HEK293 (cell line): ENCODE results near the gene FPR1.

Experiments
- CTCF ChIA-PET: fragments of 350-600 bp; formaldehyde crosslinking; extraction: SDS; loops from one replicate; lab custom pipeline; 2021; ENCODE audit warnings: antibody characterized with exemption; lab: Yijun Ruan, JAX
- POLR2A ChIA-PET: fragments of 300-600 bp; formaldehyde crosslinking; extraction: SDS; loops from one replicate; lab custom pipeline; 2020; ENCODE audit warnings: antibody characterized with exemption, inconsistent platforms; lab: Yijun Ruan, JAX
- H3K27ac ChIP-seq: fragments of 200-500 bp; sonication (Bioruptor generic); 2 replicates; pipeline ENCODE4 v1.5.1; 2014; ENCODE audit warnings: low read depth, low read length, control low read depth, inconsistent platforms; ENCODE audit errors: extremely low read depth
- H3K36me3 ChIP-seq, 2 experiments: fragments of 200-500 bp in 1 of 2; sonication (Bioruptor generic) in 1 of 2; 1 replicate in 1 of 2; 2 replicates in 1 of 2; pipeline ENCODE4 v1.5.1; 2014 to 2017; ENCODE audit warnings: inconsistent platforms in 2 of 2, low read length in 2 of 2; ENCODE audit not compliant: control insufficient read depth in 2 of 2, insufficient read depth in 1 of 2
- H3K4me1 ChIP-seq: fragments of 200-500 bp; sonication (Bioruptor generic); 2 replicates; pipeline ENCODE4 v1.5.1; 2014; ENCODE audit warnings: mild to moderate bottlenecking, low read length, inconsistent platforms; ENCODE audit not compliant: control insufficient read depth, insufficient read depth
- H3K4me3 ChIP-seq: 2 replicates; pipeline ENCODE4 v1.5.1; 2011; ENCODE audit warnings: low read depth, mild to moderate bottlenecking, control low read depth, low read length, moderate library complexity
- H3K9me3 ChIP-seq: fragments of 200-500 bp; sonication (Bioruptor generic); 2 replicates; pipeline ENCODE4 v1.5.1; 2014; ENCODE audit warnings: low read depth, low read length, inconsistent platforms; ENCODE audit not compliant: control insufficient read depth, insufficient read depth
- FEZF1 ChIP-seq: fragments of 450-650 bp; formaldehyde crosslinking; IDR thresholded peaks from 2 replicates; pipeline ENCODE4 v1.5.1; 2016; ENCODE audit warnings: missing biosample characterization, missing genetic modification characterization
- HOXA7 ChIP-seq: sonication (generic); formaldehyde crosslinking; IDR thresholded peaks from 2 replicates; pipeline ENCODE4 v1.8.1; 2022; ENCODE audit warnings: missing genetic modification reagents, borderline replicate concordance
- HOXD13 ChIP-seq: sonication (generic); formaldehyde crosslinking; IDR thresholded peaks from 2 replicates; pipeline ENCODE4 v1.8.0; 2022; ENCODE audit warnings: missing genetic modification reagents, borderline replicate concordance
- KLF16 ChIP-seq: fragments of 450-650 bp; formaldehyde crosslinking; IDR thresholded peaks from 2 replicates; pipeline ENCODE4 v1.5.1; 2017; ENCODE audit warnings: missing biosample characterization, missing genetic modification characterization
- TCF7L2 ChIP-seq: IDR thresholded peaks from 2 replicates; pipeline ENCODE4 v1.6.1; 2011; ENCODE audit warnings: low read depth, mild to moderate bottlenecking, inconsistent platforms, low read length, moderate library complexity, borderline replicate concordance
- ZFP3 ChIP-seq: fragments of 450-650 bp; formaldehyde crosslinking; IDR thresholded peaks from 2 replicates; pipeline ENCODE4 v1.5.1; 2016; ENCODE audit warnings: low read depth, missing biosample characterization, missing genetic modification characterization
- ZFP37 ChIP-seq: fragments of 450-650 bp; formaldehyde crosslinking; IDR thresholded peaks from 2 replicates; pipeline ENCODE4 v1.5.1; 2016; ENCODE audit warnings: missing biosample characterization, missing genetic modification characterization
- ZNF132 ChIP-seq: fragments of 450-650 bp; formaldehyde crosslinking; IDR thresholded peaks from 2 replicates; pipeline ENCODE4 v1.5.1; 2017; ENCODE audit warnings: missing biosample characterization, missing genetic modification characterization, borderline replicate concordance
- ZNF140 ChIP-seq: fragments of 450-650 bp; formaldehyde crosslinking; IDR thresholded peaks from 2 replicates; pipeline ENCODE4 v1.5.1; 2016; ENCODE audit warnings: missing biosample characterization, missing genetic modification characterization
- ZNF155 ChIP-seq: fragments of 450-650 bp; formaldehyde crosslinking; IDR thresholded peaks from 2 replicates; pipeline ENCODE4 v1.5.1; 2016; ENCODE audit warnings: missing biosample characterization, missing genetic modification characterization
- ZNF280C ChIP-seq: fragments of 450-650 bp; formaldehyde crosslinking; IDR thresholded peaks from 2 replicates; pipeline ENCODE4 v1.5.1; 2016; ENCODE audit warnings: missing biosample characterization, missing genetic modification characterization
- ZNF341 ChIP-seq: fragments of 450-650 bp; formaldehyde crosslinking; IDR thresholded peaks from 2 replicates; pipeline ENCODE4; 2016; ENCODE audit warnings: low read depth, missing biosample characterization, missing genetic modification characterization
- ZNF449 ChIP-seq: fragments of 450-650 bp; formaldehyde crosslinking; IDR thresholded peaks from 2 replicates; pipeline ENCODE4 v1.5.1; 2017; ENCODE audit warnings: missing biosample characterization, mild to moderate bottlenecking, missing genetic modification characterization, moderate library complexity
- ZNF488 ChIP-seq: fragments of 450-650 bp; formaldehyde crosslinking; IDR thresholded peaks from 2 replicates; pipeline ENCODE4 v1.5.1; 2016; ENCODE audit warnings: missing biosample characterization, missing genetic modification characterization
- ZNF558 ChIP-seq: fragments of 450-650 bp; formaldehyde crosslinking; IDR thresholded peaks from 2 replicates; pipeline ENCODE4 v1.5.1; 2016; ENCODE audit warnings: missing biosample characterization, missing genetic modification characterization
- ZNF596 ChIP-seq: fragments of 450-650 bp; IDR thresholded peaks from 2 replicates; pipeline ENCODE4 v1.5.0; 2018; ENCODE audit warnings: missing biosample characterization, mild to moderate bottlenecking, missing genetic modification characterization, moderate library complexity
- ZNF621 ChIP-seq: fragments of 450-650 bp; formaldehyde crosslinking; IDR thresholded peaks from 2 replicates; pipeline ENCODE4 v1.5.1; 2017; ENCODE audit warnings: missing biosample characterization, missing genetic modification characterization
- ZNF623 ChIP-seq: fragments of 450-650 bp; formaldehyde crosslinking; IDR thresholded peaks from 2 replicates; pipeline ENCODE4 v1.5.1; 2016; ENCODE audit warnings: missing biosample characterization, missing genetic modification characterization
- ZNF830 ChIP-seq: fragments of 450-650 bp; IDR thresholded peaks from 2 replicates; pipeline ENCODE4 v1.5.0; 2018; ENCODE audit warnings: missing biosample characterization, missing genetic modification characterization, low read depth, mild to moderate bottlenecking, moderate library complexity
- ZNF843 ChIP-seq: fragments of 450-650 bp; formaldehyde crosslinking; IDR thresholded peaks from 2 replicates; pipeline ENCODE4 v1.5.1; 2016; ENCODE audit warnings: missing biosample characterization, missing genetic modification characterization
- ZSCAN30 ChIP-seq: fragments of 450-650 bp; IDR thresholded peaks from 2 replicates; pipeline ENCODE4 v1.5.1; 2018; ENCODE audit warnings: missing biosample characterization, mild to moderate bottlenecking, missing genetic modification characterization, moderate library complexity
- TF ChIP-seq, protein P1 (sequence below): fragments of 450-650 bp; formaldehyde crosslinking; conservative IDR thresholded peaks from 2 replicates; pipeline ENCODE4 v1.5.1; 2016; ENCODE audit warnings: low read depth, missing biosample characterization, missing genetic modification characterization
- TF ChIP-seq, protein P2 (sequence below): fragments of 450-650 bp; IDR thresholded peaks from 2 replicates; pipeline ENCODE4 v1.5.1; 2018; ENCODE audit warnings: missing biosample characterization, missing genetic modification characterization

FPR1 gene

GRCh38 chr19:51699170-51699569 is 52.5 kb downstream of the FPR1 start (continued):
- TF ChIP-seq ZNF449 (tag by site-specific recombination) (no peak), ZNF621 (tag by site-specific recombination) (no peak)
- TF ChIP-seq, all 188 proteins: peak for 0

- peaks cover 19 to 93% of the 10 kb centered on the region in 2 experiments; a peak in 2 of 3 replicates for H3K36me3 ChIP-seq
- ChIA-PET CTCF (interaction anchor here (1.2 kb wide), 1 partner anchor 37 kb away, joined by 3 read pairs; no protein-coding TSS in a partner anchor), POLR2A (interaction anchor here (0.6 to 2.3 kb wide), 2 partner anchors 9 to 38 kb away, joined by 3 to 9 read pairs; no protein-coding TSS in a partner anchor)
Observed at GRCh38 chr19:51698296-51698695, 53.4 kb downstream of the FPR1 start.

DNA sequence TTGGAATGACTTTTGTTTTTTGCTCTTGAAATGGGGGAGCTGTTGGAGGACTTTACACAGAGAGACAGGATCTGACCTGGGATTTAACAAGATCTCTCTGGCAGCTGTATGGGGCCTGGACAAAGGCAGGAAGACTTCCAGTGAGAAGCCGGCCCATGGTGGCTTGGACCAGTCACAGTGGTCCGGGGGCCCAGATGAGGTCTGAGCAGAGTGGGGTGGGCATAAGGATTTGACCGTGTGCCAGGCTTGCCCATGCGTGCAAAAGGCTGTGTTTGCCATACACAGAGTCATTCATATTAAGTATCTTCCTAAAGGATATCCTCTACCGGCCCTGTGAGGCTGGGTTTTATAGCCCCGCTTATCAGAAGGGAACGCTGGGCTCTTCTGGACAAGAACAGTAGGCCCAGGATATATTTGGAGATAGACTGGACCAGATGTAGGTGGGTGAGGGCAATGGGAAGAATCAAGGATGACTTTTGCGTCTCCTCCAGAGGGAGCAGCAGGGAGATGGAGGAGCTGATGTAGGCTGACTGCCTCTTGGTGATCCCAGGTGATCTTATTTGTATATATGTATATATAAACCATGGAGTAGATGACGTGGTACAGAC is 54.4 kb downstream of the FPR1 start:
- Histone ChIP-seq H3K4me3 (no peak overlapping the region), H3K9me3 (no peaks in the 10 kb centered on the region), H3K36me3 (peaks cover 23 to 90% of the 10 kb centered on the region in 2 experiments; a peak in 2 of 3 replicates), H3K4me1 (no peaks in the 10 kb centered on the region), H3K27ac (no peak overlapping the region)
- CTCF ChIA-PET, result no interaction called here
- POLR2A ChIA-PET, result interaction anchor here (2.3 kb wide), 1 partner anchor 8 kb away, joined by 9 read pairs; no protein-coding TSS in a partner anchor
- TF ChIP-seq, protein P1, sequence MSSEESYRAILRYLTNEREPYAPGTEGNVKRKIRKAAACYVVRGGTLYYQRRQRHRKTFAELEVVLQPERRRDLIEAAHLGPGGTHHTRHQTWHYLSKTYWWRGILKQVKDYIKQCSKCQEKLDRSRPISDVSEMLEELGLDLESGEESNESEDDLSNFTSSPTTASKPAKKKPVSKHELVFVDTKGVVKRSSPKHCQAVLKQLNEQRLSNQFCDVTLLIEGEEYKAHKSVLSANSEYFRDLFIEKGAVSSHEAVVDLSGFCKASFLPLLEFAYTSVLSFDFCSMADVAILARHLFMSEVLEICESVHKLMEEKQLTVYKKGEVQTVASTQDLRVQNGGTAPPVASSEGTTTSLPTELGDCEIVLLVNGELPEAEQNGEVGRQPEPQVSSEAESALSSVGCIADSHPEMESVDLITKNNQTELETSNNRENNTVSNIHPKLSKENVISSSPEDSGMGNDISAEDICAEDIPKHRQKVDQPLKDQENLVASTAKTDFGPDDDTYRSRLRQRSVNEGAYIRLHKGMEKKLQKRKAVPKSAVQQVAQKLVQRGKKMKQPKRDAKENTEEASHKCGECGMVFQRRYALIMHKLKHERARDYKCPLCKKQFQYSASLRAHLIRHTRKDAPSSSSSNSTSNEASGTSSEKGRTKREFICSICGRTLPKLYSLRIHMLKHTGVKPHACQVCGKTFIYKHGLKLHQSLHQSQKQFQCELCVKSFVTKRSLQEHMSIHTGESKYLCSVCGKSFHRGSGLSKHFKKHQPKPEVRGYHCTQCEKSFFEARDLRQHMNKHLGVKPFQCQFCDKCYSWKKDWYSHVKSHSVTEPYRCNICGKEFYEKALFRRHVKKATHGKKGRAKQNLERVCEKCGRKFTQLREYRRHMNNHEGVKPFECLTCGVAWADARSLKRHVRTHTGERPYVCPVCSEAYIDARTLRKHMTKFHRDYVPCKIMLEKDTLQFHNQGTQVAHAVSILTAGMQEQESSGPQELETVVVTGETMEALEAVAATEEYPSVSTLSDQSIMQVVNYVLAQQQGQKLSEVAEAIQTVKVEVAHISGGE (tag by site-specific recombination), result no peak
- TF ChIP-seq ZNF341 (tag by site-specific recombination) (no peak), ZNF132 (no peak), ZNF623 (tag by site-specific recombination) (no peak), ZNF140 (no peak), KLF16 (tag by site-specific recombination) (no peak), ZNF596 (tag by site-specific recombination) (no peak), ZNF488 (tag by site-specific recombination) (no peak), ZFP37 (tag by site-specific recombination) (no peak), ZNF280C (tag by site-specific recombination) (no peak), ZNF558 (tag by site-specific recombination) (no peak), ZNF155 (no peak), ZSCAN30 (tag by site-specific recombination) (no peak), ZNF843 (tag by site-specific recombination) (no peak), ZNF449 (tag by site-specific recombination) (no peak), FEZF1 (tag by site-specific recombination) (no peak), TCF7L2 (no peak)

More at GRCh38 chr19:51698296-51698695, 53.4 kb downstream of the FPR1 start:
- H3K4me3 ChIP-seq, result no peak overlapping the region
- no peak for TF ChIP-seq ZNF830 (tag by site-specific recombination)
- no peak for TF ChIP-seq ZFP3
- TF ChIP-seq HOXA7 (CRISPR knock-in tag), result no peak
- no peak for TF ChIP-seq HOXD13
- TF ChIP-seq, protein P2, sequence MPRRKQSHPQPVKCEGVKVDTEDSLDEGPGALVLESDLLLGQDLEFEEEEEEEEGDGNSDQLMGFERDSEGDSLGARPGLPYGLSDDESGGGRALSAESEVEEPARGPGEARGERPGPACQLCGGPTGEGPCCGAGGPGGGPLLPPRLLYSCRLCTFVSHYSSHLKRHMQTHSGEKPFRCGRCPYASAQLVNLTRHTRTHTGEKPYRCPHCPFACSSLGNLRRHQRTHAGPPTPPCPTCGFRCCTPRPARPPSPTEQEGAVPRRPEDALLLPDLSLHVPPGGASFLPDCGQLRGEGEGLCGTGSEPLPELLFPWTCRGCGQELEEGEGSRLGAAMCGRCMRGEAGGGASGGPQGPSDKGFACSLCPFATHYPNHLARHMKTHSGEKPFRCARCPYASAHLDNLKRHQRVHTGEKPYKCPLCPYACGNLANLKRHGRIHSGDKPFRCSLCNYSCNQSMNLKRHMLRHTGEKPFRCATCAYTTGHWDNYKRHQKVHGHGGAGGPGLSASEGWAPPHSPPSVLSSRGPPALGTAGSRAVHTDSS (tag by site-specific recombination), result no peak
- H3K9me3 ChIP-seq, result no peaks in the 10 kb centered on the region
- H3K4me1 ChIP-seq, result no peaks in the 10 kb centered on the region
- H3K27ac ChIP-seq, result no peak overlapping the region
